Endothelial cell of umbilical vein (primary cell): ENCODE results near the gene ARHGEF26. TPM values are rescaled to one million over a fixed set of nuclear protein-coding genes. Genes with fewer than 3 reads are reported as not detected.

Experiments used
- BruUV-seq: library from RNA; stranded (reverse); fragments of 400-500 nt; replicated peaks from 2 replicates; lab custom pipeline; 2021; lab: Mats Ljungman, UMichigan
- CTCF ChIA-PET: fragments of 300-600, 350-600 bp; sonication (Branson Sonifier 250); formaldehyde crosslinking; loops from one replicate; lab custom pipeline; 2021; ENCODE audit warnings: antibody characterized with exemption, inconsistent platforms; lab: Charles Lee
- POLR2A ChIA-PET: fragments of 300-600, 350-600 bp; sonication (Branson Sonifier 250); formaldehyde crosslinking; loops from one replicate; lab custom pipeline; 2021; ENCODE audit warnings: antibody characterized with exemption, inconsistent platforms; lab: Charles Lee
- DNase-seq: peaks from one replicate; pipeline ENCODE4 v3.0.0-alpha.2; 2011; ENCODE audit warnings: low read depth, low spot score
- FAIRE-seq: peaks from 2 replicates; lab custom pipeline; 2011; peaks lifted over from hg19 to GRCh38; lab: Jason Lieb, UNC
- H2AFZ ChIP-seq: 2 replicates; pipeline ENCODE4 v1.6.0; 2012; ENCODE audit warnings: low read depth, low read length, control low read depth, inconsistent platforms
- H3K27ac ChIP-seq: 2 replicates; pipeline ENCODE4 v1.5.1; 2011; ENCODE audit warnings: low read depth, mild to moderate bottlenecking, control low read depth, low read length, moderate library complexity; ENCODE audit not compliant: insufficient read depth
- H3K27me3 ChIP-seq, 2 experiments: 2 replicates each; pipeline versions ENCODE4 v1.6.0 to v1.6.1; 2011; ENCODE audit warnings: low read length in 2 of 2, mixed read lengths in 1 of 2; ENCODE audit not compliant: control insufficient read depth in 2 of 2, insufficient read depth in 2 of 2
- H3K36me3 ChIP-seq, 2 experiments: 2 replicates in 1 of 2; 3 replicates in 1 of 2; pipeline ENCODE4 v1.5.1; 2011; ENCODE audit warnings: low read length in 2 of 2, mild to moderate bottlenecking in 1 of 2, moderate library complexity in 1 of 2; ENCODE audit not compliant: control insufficient read depth in 2 of 2, insufficient read depth in 2 of 2; ENCODE audit errors: extremely low read depth in 1 of 2
- H3K4me1 ChIP-seq: 3 replicates; pipeline ENCODE4 v1.5.1; 2011; ENCODE audit warnings: mild to moderate bottlenecking, low read length; ENCODE audit not compliant: control insufficient read depth, insufficient read depth; ENCODE audit errors: extremely low read depth
- H3K4me2 ChIP-seq: 2 replicates; pipeline ENCODE4 v1.6.1; 2011; ENCODE audit warnings: low read length, control low read depth, mixed read lengths; ENCODE audit not compliant: insufficient read depth
- H3K4me3 ChIP-seq, 3 experiments: fragments of 200-600 bp in 1 of 3; sonication (generic), shearing (Covaris generic) in 1 of 3; replicated peaks in 1 of 3; 2 replicates each; pipeline ENCODE4 v1.5.1; 2011 to 2016; ENCODE audit warnings: control low read depth in 3 of 3, low read length in 3 of 3, mild to moderate bottlenecking in 2 of 3, inconsistent platforms in 1 of 3, low read depth in 1 of 3, moderate library complexity in 1 of 3; ENCODE audit not compliant: insufficient read depth in 1 of 3
- H3K79me2 ChIP-seq: 2 replicates; pipeline ENCODE4 v1.6.0; 2012; ENCODE audit warnings: low read length, inconsistent platforms; ENCODE audit not compliant: control insufficient read depth, insufficient read depth
- H3K9ac ChIP-seq: replicated peaks from 2 replicates; pipeline ENCODE3; 2011; ENCODE audit warnings: low read length, control low read depth; ENCODE audit not compliant: insufficient read depth; ENCODE audit errors: extremely low read depth
- H3K9me1 ChIP-seq: replicated peaks from 3 replicates; pipeline ENCODE4 v1.6.0; 2011; ENCODE audit warnings: mild to moderate bottlenecking, low read length; ENCODE audit not compliant: control insufficient read depth, insufficient read depth; ENCODE audit errors: extremely low read depth
- H3K9me3 ChIP-seq: replicated peaks from 2 replicates; pipeline ENCODE4 v1.5.1; 2012; ENCODE audit warnings: low read length, inconsistent platforms; ENCODE audit not compliant: control insufficient read depth, insufficient read depth
- H4K20me1 ChIP-seq: replicated peaks from 2 replicates; pipeline ENCODE3; 2011; ENCODE audit warnings: mild to moderate bottlenecking, low read length; ENCODE audit not compliant: control insufficient read depth, insufficient read depth; ENCODE audit errors: extremely low read depth
- EZH2 ChIP-seq: IDR thresholded peaks from 2 replicates; pipeline ENCODE4 v1.6.1; 2012; ENCODE audit warnings: borderline replicate concordance, low read depth, mild to moderate bottlenecking, moderate library complexity, low read length, inconsistent platforms; ENCODE audit not compliant: severe bottlenecking
- FOS ChIP-seq: IDR thresholded peaks from 2 replicates; pipeline ENCODE4 v1.6.1; 2011; ENCODE audit warnings: mild to moderate bottlenecking, low read length, moderate library complexity, borderline replicate concordance; ENCODE audit not compliant: insufficient read depth
- GATA2 ChIP-seq: IDR thresholded peaks from 2 replicates; pipeline ENCODE4 v1.7.0; 2011; ENCODE audit warnings: low read depth, mild to moderate bottlenecking, moderate library complexity, mixed read lengths, low read length; ENCODE audit not compliant: insufficient read length, insufficient read depth
- JUN ChIP-seq: IDR thresholded peaks from 2 replicates; pipeline ENCODE4 v1.6.1; 2011; ENCODE audit warnings: borderline replicate concordance, low read depth; ENCODE audit not compliant: insufficient read length, insufficient read depth
- MAX ChIP-seq: IDR thresholded peaks from 2 replicates; pipeline ENCODE4 v1.6.1; 2011; ENCODE audit not compliant: insufficient read depth, insufficient read length
- MYC ChIP-seq: IDR thresholded peaks from one replicate; pipeline ENCODE4 v1.6.1; 2011; ENCODE audit warnings: mild to moderate bottlenecking, low read depth, low read length
- POLR2A ChIP-seq: IDR thresholded peaks from 2 replicates; pipeline ENCODE4 v1.6.1; 2012; ENCODE audit warnings: low read depth, mild to moderate bottlenecking, control low read depth, low read length
- POLR2AphosphoS5 ChIP-seq: IDR thresholded peaks from 2 replicates; pipeline ENCODE4 v1.6.1; 2012; ENCODE audit warnings: low read depth, mild to moderate bottlenecking, control low read depth, low read length, moderate library complexity; ENCODE audit not compliant: insufficient read depth
- dilution Hi-C: fragments of 300-500 bp; cut with MboI; formaldehyde crosslinking; loops from one replicate; pipeline ENCODE4 v1.15.0; 2019; ENCODE audit warnings: low sequenced_read_pairs; ENCODE audit not compliant: extremely low pct_ligation_motif_present
- intact Hi-C: fragments of 100-400 bp; cut with micrococcal nuclease; formaldehyde crosslinking; loops from one replicate; pipeline ENCODE4 v1.10.0; 2022
- polyA plus RNA-seq, 4 experiments: library from polyadenylated mRNA; depleted of rRNA in 3 of 4; stranded (reverse) in 3 of 4; unstranded in 1 of 4; fragments of >200 nt; gene quantifications; 2 replicates each; pipeline versions ENCODE4 v1.2.1 to v1.2.3, GENCODE V29; 2011 to 2012; ENCODE audit warnings: missing spikeins in 1 of 4
- total RNA-seq: library from RNA; stranded (reverse); gene quantifications from 2 replicates; pipeline ENCODE4 v1.2.3, GENCODE V29; 2021
- TF ChIP-seq, protein P1 (sequence below), 2 donors: IDR thresholded peaks; 1 replicate in 1 of 2; 2 replicates in 1 of 2; pipeline ENCODE4 v1.5.1; 2011; ENCODE audit warnings: low read length in 2 of 2, mild to moderate bottlenecking in 2 of 2, moderate library complexity in 2 of 2, control low read depth in 1 of 2, inconsistent platforms in 1 of 2, low read depth in 1 of 2; ENCODE audit not compliant: insufficient read depth in 1 of 2; ENCODE audit errors: extremely low read depth in 1 of 2

Gene ARHGEF26
- total and polyA plus RNA-seq, 2 donors (not counting 3 experiments of a cell fraction or from before 2014, with no cell fraction given), result 0.57 to 2.9 TPM

DNA sequence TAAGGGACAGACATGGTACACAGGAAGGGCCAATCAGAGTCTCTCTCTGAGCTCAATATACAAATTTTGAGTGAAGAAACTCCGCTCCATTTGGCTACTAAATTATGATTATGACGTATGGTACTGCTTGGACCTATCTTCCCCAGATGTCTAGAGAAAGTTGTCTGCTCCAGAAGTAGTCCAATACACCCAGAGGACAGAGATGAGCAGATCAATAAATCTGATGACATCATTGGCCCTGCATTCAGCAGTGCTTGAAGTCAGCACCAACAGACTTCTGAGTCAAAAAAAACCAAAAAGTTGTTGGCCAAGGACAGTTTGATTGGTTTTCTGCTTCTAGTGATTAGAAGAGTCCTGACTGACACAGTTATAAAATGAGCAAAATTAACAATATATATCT lies 19.9 kb upstream of the ARHGEF26 start:
- Histone ChIP-seq H3K27me3 (peaks cover 0 to 3% of the 10 kb centered on the region in 2 experiments), H4K20me1 (no peaks in the 10 kb centered on the region), H3K9me1 (no peaks in the 10 kb centered on the region), H3K79me2 (no peaks in the 10 kb centered on the region), H2AFZ (no peak overlapping the region), H3K4me3 (no peak overlapping the region), H3K27ac (no peak overlapping the region), H3K36me3 (no peaks in the 10 kb centered on the region), H3K4me1 (no peaks in the 10 kb centered on the region), H3K9ac (no peak overlapping the region), H3K4me2 (no peak overlapping the region), H3K9me3 (no peaks in the 10 kb centered on the region)
- DNase-seq (no peak), FAIRE-seq (no peak)
- intact Hi-C loops (no loop called here), dilution Hi-C loops (no loop called here)
- TF ChIP-seq FOS (no peak), MYC (no peak), POLR2A (no peak), MAX (no peak), GATA2 (no peak), EZH2 (no peak), JUN (no peak), POLR2AphosphoS5 (no peak)
- TF ChIP-seq, protein P1, sequence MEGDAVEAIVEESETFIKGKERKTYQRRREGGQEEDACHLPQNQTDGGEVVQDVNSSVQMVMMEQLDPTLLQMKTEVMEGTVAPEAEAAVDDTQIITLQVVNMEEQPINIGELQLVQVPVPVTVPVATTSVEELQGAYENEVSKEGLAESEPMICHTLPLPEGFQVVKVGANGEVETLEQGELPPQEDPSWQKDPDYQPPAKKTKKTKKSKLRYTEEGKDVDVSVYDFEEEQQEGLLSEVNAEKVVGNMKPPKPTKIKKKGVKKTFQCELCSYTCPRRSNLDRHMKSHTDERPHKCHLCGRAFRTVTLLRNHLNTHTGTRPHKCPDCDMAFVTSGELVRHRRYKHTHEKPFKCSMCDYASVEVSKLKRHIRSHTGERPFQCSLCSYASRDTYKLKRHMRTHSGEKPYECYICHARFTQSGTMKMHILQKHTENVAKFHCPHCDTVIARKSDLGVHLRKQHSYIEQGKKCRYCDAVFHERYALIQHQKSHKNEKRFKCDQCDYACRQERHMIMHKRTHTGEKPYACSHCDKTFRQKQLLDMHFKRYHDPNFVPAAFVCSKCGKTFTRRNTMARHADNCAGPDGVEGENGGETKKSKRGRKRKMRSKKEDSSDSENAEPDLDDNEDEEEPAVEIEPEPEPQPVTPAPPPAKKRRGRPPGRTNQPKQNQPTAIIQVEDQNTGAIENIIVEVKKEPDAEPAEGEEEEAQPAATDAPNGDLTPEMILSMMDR (IDR thresholded peaks at IDR 0.05; ENCODE audit: extremely low read depth in 1 of 2, insufficient read depth in 1 of 2, low read depth in 1 of 2, low read length in 2 of 2), result no peak
- CTCF ChIA-PET, result interaction anchor here (1.1 kb wide), 1 partner anchor 161 kb away, joined by 3 read pairs; no protein-coding TSS in a partner anchor
- no TSS peak for BruUV-seq
- POLR2A ChIA-PET, result no interaction called here
